ENCODE measurements around the gene NRIP2.

GRCh38 chr12:2826036-2826435 lies 8.8 kb downstream of the NRIP2 start:
- TF ChIP-seq POLR2AphosphoS5 (IDR thresholded peaks at IDR 0.05; ENCODE audit: low read depth, low read length) (no peak), CTCF (IDR thresholded peaks at IDR 0.05) (no peak)

All from Panc1 (cell line).